HepG2 (cell line): ENCODE measurements around the gene YLPM1.

ENCODE experiments used
- MED8 ChIP-seq: sonication (generic); formaldehyde crosslinking; IDR thresholded peaks from 2 replicates; pipeline ENCODE4 v1.8.1; 2023; ENCODE audit warnings: mild to moderate bottlenecking, missing genetic modification reagents; ENCODE audit not compliant: insufficient replicate concordance
- MIER2 ChIP-seq: IDR thresholded peaks from 2 replicates; pipeline ENCODE4 v1.6.1; 2016; ENCODE audit warnings: missing biosample characterization, missing genetic modification reagents
- NR2F2 ChIP-seq: IDR thresholded peaks from 2 replicates; pipeline ENCODE4 v1.6.1; 2012; ENCODE audit warnings: low read depth, inconsistent platforms, borderline replicate concordance
- POLR2A ChIP-seq, 2 experiments: IDR thresholded peaks; 2 replicates each; pipeline ENCODE4 v1.6.1; 2011; ENCODE audit warnings: low read depth in 2 of 2, low read length in 2 of 2, mild to moderate bottlenecking in 1 of 2, moderate library complexity in 1 of 2; ENCODE audit not compliant: insufficient read depth in 1 of 2
- SRSF9 ChIP-seq: fragments of 200-400 bp; formaldehyde crosslinking; IDR thresholded peaks from 2 replicates; pipeline ENCODE4 v1.6.1; 2018; ENCODE audit warnings: borderline replicate concordance, mild to moderate bottlenecking, low read depth, low read length; ENCODE audit not compliant: insufficient read depth, poor library complexity, severe bottlenecking
- ZFP37 ChIP-seq: sonication (generic); formaldehyde crosslinking; IDR thresholded peaks from 2 replicates; pipeline ENCODE4 v1.4.0; 2020; ENCODE audit warnings: missing genetic modification reagents, borderline replicate concordance
- ZNF256 ChIP-seq: sonication (generic); formaldehyde crosslinking; conservative IDR thresholded peaks from 2 replicates; pipeline ENCODE4 v1.4.0; 2020; ENCODE audit warnings: missing genetic modification reagents
- ZNF615 ChIP-seq: sonication (generic); formaldehyde crosslinking; IDR thresholded peaks from 2 replicates; pipeline ENCODE4 v1.5.0; 2020; ENCODE audit warnings: mild to moderate bottlenecking, missing genetic modification reagents, borderline replicate concordance
- ZNF703 ChIP-seq: sonication (generic); formaldehyde crosslinking; IDR thresholded peaks from 2 replicates; pipeline ENCODE4 v1.5.1; 2020; ENCODE audit warnings: missing genetic modification reagents, mild to moderate bottlenecking, moderate library complexity, borderline replicate concordance
- TF ChIP-seq, protein P1 (sequence below): sonication (generic); formaldehyde crosslinking; IDR thresholded peaks from 2 replicates; pipeline ENCODE4 v1.5.0; 2020; ENCODE audit warnings: missing genetic modification reagents, mild to moderate bottlenecking, borderline replicate concordance
- TF ChIP-seq, protein P2 (sequence below): conservative IDR thresholded peaks from 2 replicates; pipeline ENCODE4 v1.6.1; 2018; ENCODE audit warnings: missing genetic modification reagents

DNA sequence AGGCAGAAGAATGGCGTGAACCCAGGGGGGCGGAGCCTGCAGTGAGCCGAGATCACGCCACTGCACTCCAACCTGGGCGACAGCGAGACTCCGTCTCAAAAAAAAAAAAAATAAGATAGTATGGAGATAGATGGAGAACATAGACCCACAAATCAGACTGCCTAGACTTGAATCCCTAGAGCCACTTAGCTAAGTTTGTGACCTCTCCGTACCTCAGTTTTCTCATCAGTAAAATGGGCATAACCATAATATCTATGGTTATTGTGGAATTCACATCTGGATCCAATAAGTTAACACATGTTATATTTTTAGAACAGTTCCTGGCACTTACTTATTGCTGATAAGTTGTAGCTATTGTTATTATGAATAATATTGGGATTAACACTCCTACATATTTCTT, 105.6 kb downstream of the YLPM1 start:
- no peak for TF ChIP-seq ZNF256
- TF ChIP-seq SRSF9, result no peak
- no peak for TF ChIP-seq ZNF615 (CRISPR knock-in tag)
- TF ChIP-seq ZNF703 (CRISPR knock-in tag), result no peak
- no peak for TF ChIP-seq POLR2A (IDR thresholded peaks at IDR 0.05; ENCODE audit: insufficient read depth in 1 of 2, low read depth in 2 of 2, low read length in 2 of 2)
- no peak for TF ChIP-seq ZFP37 (CRISPR knock-in tag)
- TF ChIP-seq, protein P1, sequence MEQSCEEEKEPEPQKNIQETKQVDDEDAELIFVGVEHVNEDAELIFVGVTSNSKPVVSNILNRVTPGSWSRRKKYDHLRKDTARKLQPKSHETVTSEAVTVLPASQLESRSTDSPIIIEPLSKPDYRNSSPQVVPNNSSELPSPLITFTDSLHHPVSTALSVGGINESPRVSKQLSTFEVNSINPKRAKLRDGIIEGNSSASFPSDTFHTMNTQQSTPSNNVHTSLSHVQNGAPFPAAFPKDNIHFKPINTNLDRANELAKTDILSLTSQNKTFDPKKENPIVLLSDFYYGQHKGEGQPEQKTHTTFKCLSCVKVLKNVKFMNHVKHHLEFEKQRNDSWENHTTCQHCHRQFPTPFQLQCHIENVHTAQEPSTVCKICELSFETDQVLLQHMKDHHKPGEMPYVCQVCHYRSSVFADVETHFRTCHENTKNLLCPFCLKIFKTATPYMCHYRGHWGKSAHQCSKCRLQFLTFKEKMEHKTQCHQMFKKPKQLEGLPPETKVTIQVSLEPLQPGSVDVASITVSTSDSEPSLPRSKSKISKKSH (CRISPR knock-in tag), result no peak
- TF ChIP-seq MIER2 (CRISPR knock-in tag), result no peak
- TF ChIP-seq MED8 (CRISPR knock-in tag), result no peak
- no peak for TF ChIP-seq NR2F2
- TF ChIP-seq, protein P2, sequence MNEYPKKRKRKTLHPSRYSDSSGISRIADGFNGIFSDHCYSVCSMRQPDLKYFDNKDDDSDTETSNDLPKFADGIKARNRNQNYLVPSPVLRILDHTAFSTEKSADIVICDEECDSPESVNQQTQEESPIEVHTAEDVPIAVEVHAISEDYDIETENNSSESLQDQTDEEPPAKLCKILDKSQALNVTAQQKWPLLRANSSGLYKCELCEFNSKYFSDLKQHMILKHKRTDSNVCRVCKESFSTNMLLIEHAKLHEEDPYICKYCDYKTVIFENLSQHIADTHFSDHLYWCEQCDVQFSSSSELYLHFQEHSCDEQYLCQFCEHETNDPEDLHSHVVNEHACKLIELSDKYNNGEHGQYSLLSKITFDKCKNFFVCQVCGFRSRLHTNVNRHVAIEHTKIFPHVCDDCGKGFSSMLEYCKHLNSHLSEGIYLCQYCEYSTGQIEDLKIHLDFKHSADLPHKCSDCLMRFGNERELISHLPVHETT (CRISPR knock-in tag), result no peak
